ENCODE measurements around the gene ACVR2A.

Gene ACVR2A

GRCh38 chr2:147916067-147916466, 71.2 kb downstream of the ACVR2A start:
- H3K27me3 ChIP-seq (replicated peaks; ENCODE audit: control insufficient read depth, insufficient read depth, low read length, poor library complexity, severe bottlenecking), result no peaks in the 10 kb centered on the region

GRCh38 chr2:147916723-147917122, 71.9 kb downstream of the ACVR2A start:
- Histone ChIP-seq H3K9me3 (ENCODE audit: control insufficient read depth, low read length) (no peaks in the 10 kb centered on the region), H3K36me3 (ENCODE audit: control insufficient read depth, insufficient read depth, low read length) (no peaks in the 10 kb centered on the region), H3K4me3 (ENCODE audit: insufficient read depth, low read depth, low read length, poor library complexity, severe bottlenecking) (no peak overlapping the region), H3K27ac (ENCODE audit: insufficient read depth, low read length, poor library complexity, severe bottlenecking) (no peak overlapping the region), H3K4me1 (ENCODE audit: control insufficient read depth, insufficient read depth, low read length, poor library complexity, severe bottlenecking) (no peaks in the 10 kb centered on the region), H3K27me3 (replicated peaks; ENCODE audit: control insufficient read depth, insufficient read depth, low read length, poor library complexity, severe bottlenecking) (no peaks in the 10 kb centered on the region)
- DNase-seq, result no peak

More at GRCh38 chr2:147916067-147916466, 71.2 kb downstream of the ACVR2A start:
- H3K4me3 ChIP-seq (ENCODE audit: insufficient read depth, low read depth, low read length, poor library complexity, severe bottlenecking), result no peak overlapping the region
- DNase-seq, result no peak
- no peaks in the 10 kb centered on the region for H3K4me1 ChIP-seq (ENCODE audit: control insufficient read depth, insufficient read depth, low read length, poor library complexity, severe bottlenecking)
- no peaks in the 10 kb centered on the region for H3K36me3 ChIP-seq (ENCODE audit: control insufficient read depth, insufficient read depth, low read length)
- H3K27ac ChIP-seq (ENCODE audit: insufficient read depth, low read length, poor library complexity, severe bottlenecking), result no peak overlapping the region
- H3K9me3 ChIP-seq (ENCODE audit: control insufficient read depth, low read length), result no peaks in the 10 kb centered on the region

GRCh38 chr2:147917161-147917560, 72.3 kb downstream of the ACVR2A start:
- Histone ChIP-seq H3K4me1 (ENCODE audit: control insufficient read depth, insufficient read depth, low read length, poor library complexity, severe bottlenecking) (no peaks in the 10 kb centered on the region), H3K4me3 (ENCODE audit: insufficient read depth, low read depth, low read length, poor library complexity, severe bottlenecking) (no peak overlapping the region), H3K27me3 (replicated peaks; ENCODE audit: control insufficient read depth, insufficient read depth, low read length, poor library complexity, severe bottlenecking) (no peaks in the 10 kb centered on the region), H3K27ac (ENCODE audit: insufficient read depth, low read length, poor library complexity, severe bottlenecking) (no peak overlapping the region), H3K9me3 (ENCODE audit: control insufficient read depth, low read length) (no peaks in the 10 kb centered on the region), H3K36me3 (ENCODE audit: control insufficient read depth, insufficient read depth, low read length) (no peaks in the 10 kb centered on the region)
- DNase-seq, result no peak

GRCh38 chr2:147923846-147924245, 79.0 kb downstream of the ACVR2A start:
- DNase-seq, result no peak
- H3K4me3 ChIP-seq (ENCODE audit: insufficient read depth, low read depth, low read length, poor library complexity, severe bottlenecking), result no peak overlapping the region
- H3K36me3 ChIP-seq (ENCODE audit: control insufficient read depth, insufficient read depth, low read length), result peaks cover 15% of the 10 kb centered on the region
- no peaks in the 10 kb centered on the region for H3K27me3 ChIP-seq (replicated peaks; ENCODE audit: control insufficient read depth, insufficient read depth, low read length, poor library complexity, severe bottlenecking)
- H3K9me3 ChIP-seq (ENCODE audit: control insufficient read depth, low read length), result no peaks in the 10 kb centered on the region
- no peak overlapping the region for H3K27ac ChIP-seq (ENCODE audit: insufficient read depth, low read length, poor library complexity, severe bottlenecking)
- no peaks in the 10 kb centered on the region for H3K4me1 ChIP-seq (ENCODE audit: control insufficient read depth, insufficient read depth, low read length, poor library complexity, severe bottlenecking)

GRCh38 chr2:147924647-147925046, 79.8 kb downstream of the ACVR2A start:
- H3K36me3 ChIP-seq (ENCODE audit: control insufficient read depth, insufficient read depth, low read length), result peaks cover 16% of the 10 kb centered on the region
- DNase-seq, result no peak
- H3K4me1 ChIP-seq (ENCODE audit: control insufficient read depth, insufficient read depth, low read length, poor library complexity, severe bottlenecking), result no peaks in the 10 kb centered on the region
- H3K27me3 ChIP-seq (replicated peaks; ENCODE audit: control insufficient read depth, insufficient read depth, low read length, poor library complexity, severe bottlenecking), result no peaks in the 10 kb centered on the region
- H3K4me3 ChIP-seq (ENCODE audit: insufficient read depth, low read depth, low read length, poor library complexity, severe bottlenecking), result no peak overlapping the region
- no peak overlapping the region for H3K27ac ChIP-seq (ENCODE audit: insufficient read depth, low read length, poor library complexity, severe bottlenecking)
- H3K9me3 ChIP-seq (ENCODE audit: control insufficient read depth, low read length), result no peaks in the 10 kb centered on the region

- Histone ChIP-seq H3K9me3 (ENCODE audit: control insufficient read depth, low read length) (no peaks in the 10 kb centered on the region), H3K4me1 (ENCODE audit: control insufficient read depth, insufficient read depth, low read length, poor library complexity, severe bottlenecking) (no peaks in the 10 kb centered on the region), H3K4me3 (ENCODE audit: insufficient read depth, low read depth, low read length, poor library complexity, severe bottlenecking) (no peak overlapping the region), H3K27me3 (replicated peaks; ENCODE audit: control insufficient read depth, insufficient read depth, low read length, poor library complexity, severe bottlenecking) (no peaks in the 10 kb centered on the region), H3K27ac (ENCODE audit: insufficient read depth, low read length, poor library complexity, severe bottlenecking) (no peak overlapping the region), H3K36me3 (ENCODE audit: control insufficient read depth, insufficient read depth, low read length) (peaks cover 16% of the 10 kb centered on the region)
- no peak for DNase-seq
Observed at GRCh38 chr2:147925886-147926285, 81.1 kb downstream of the ACVR2A start.

GRCh38 chr2:147927053-147927588, 82.3 kb downstream of the ACVR2A start:
- Histone ChIP-seq H3K27ac (ENCODE audit: insufficient read depth, low read length, poor library complexity, severe bottlenecking) (no peak overlapping the region), H3K4me1 (ENCODE audit: control insufficient read depth, insufficient read depth, low read length, poor library complexity, severe bottlenecking) (no peaks in the 10 kb centered on the region), H3K27me3 (replicated peaks; ENCODE audit: control insufficient read depth, insufficient read depth, low read length, poor library complexity, severe bottlenecking) (no peaks in the 10 kb centered on the region), H3K4me3 (ENCODE audit: insufficient read depth, low read depth, low read length, poor library complexity, severe bottlenecking) (no peak overlapping the region), H3K36me3 (ENCODE audit: control insufficient read depth, insufficient read depth, low read length) (peaks cover 16% of the 10 kb centered on the region), H3K9me3 (ENCODE audit: control insufficient read depth, low read length) (no peaks in the 10 kb centered on the region)
- no peak for DNase-seq

GRCh38 chr2:147933931-147934330, 89.1 kb downstream of the ACVR2A start:
- no peaks in the 10 kb centered on the region for H3K27me3 ChIP-seq (replicated peaks; ENCODE audit: control insufficient read depth, insufficient read depth, low read length, poor library complexity, severe bottlenecking)
- DNase-seq, result no peak
- no peaks in the 10 kb centered on the region for H3K9me3 ChIP-seq (ENCODE audit: control insufficient read depth, low read length)
- peaks cover 21% of the 10 kb centered on the region for H3K36me3 ChIP-seq (ENCODE audit: control insufficient read depth, insufficient read depth, low read length)
- no peaks in the 10 kb centered on the region for H3K4me1 ChIP-seq (ENCODE audit: control insufficient read depth, insufficient read depth, low read length, poor library complexity, severe bottlenecking)
- H3K4me3 ChIP-seq (ENCODE audit: insufficient read depth, low read depth, low read length, poor library complexity, severe bottlenecking), result no peak overlapping the region
- no peak overlapping the region for H3K27ac ChIP-seq (ENCODE audit: insufficient read depth, low read length, poor library complexity, severe bottlenecking)

GRCh38 chr2:147934881-147935620, 90.2 kb downstream of the ACVR2A start:
- Histone ChIP-seq H3K4me3 (ENCODE audit: insufficient read depth, low read depth, low read length, poor library complexity, severe bottlenecking) (no peak overlapping the region), H3K27me3 (replicated peaks; ENCODE audit: control insufficient read depth, insufficient read depth, low read length, poor library complexity, severe bottlenecking) (no peaks in the 10 kb centered on the region), H3K4me1 (ENCODE audit: control insufficient read depth, insufficient read depth, low read length, poor library complexity, severe bottlenecking) (no peaks in the 10 kb centered on the region), H3K36me3 (ENCODE audit: control insufficient read depth, insufficient read depth, low read length) (peaks cover 20% of the 10 kb centered on the region), H3K9me3 (ENCODE audit: control insufficient read depth, low read length) (no peaks in the 10 kb centered on the region), H3K27ac (ENCODE audit: insufficient read depth, low read length, poor library complexity, severe bottlenecking) (no peak overlapping the region)
- no peak for DNase-seq

- no peak for DNase-seq
Observed at GRCh38 chr2:147937744-147938349, 93.0 kb downstream of the ACVR2A start.

More at GRCh38 chr2:147937744-147938349, 93.0 kb downstream of the ACVR2A start:
- Histone ChIP-seq H3K36me3 (ENCODE audit: control insufficient read depth, insufficient read depth, low read length) (peaks cover 20% of the 10 kb centered on the region), H3K27ac (ENCODE audit: insufficient read depth, low read length, poor library complexity, severe bottlenecking) (no peak overlapping the region), H3K4me3 (ENCODE audit: insufficient read depth, low read depth, low read length, poor library complexity, severe bottlenecking) (no peak overlapping the region), H3K27me3 (replicated peaks; ENCODE audit: control insufficient read depth, insufficient read depth, low read length, poor library complexity, severe bottlenecking) (no peaks in the 10 kb centered on the region), H3K4me1 (ENCODE audit: control insufficient read depth, insufficient read depth, low read length, poor library complexity, severe bottlenecking) (no peaks in the 10 kb centered on the region), H3K9me3 (ENCODE audit: control insufficient read depth, low read length) (no peaks in the 10 kb centered on the region)

All from effector memory CD4-positive, alpha-beta T cell (primary cell).